ENCODE data around the gene KCNIP1.

The KCNIP1 gene

DNA sequence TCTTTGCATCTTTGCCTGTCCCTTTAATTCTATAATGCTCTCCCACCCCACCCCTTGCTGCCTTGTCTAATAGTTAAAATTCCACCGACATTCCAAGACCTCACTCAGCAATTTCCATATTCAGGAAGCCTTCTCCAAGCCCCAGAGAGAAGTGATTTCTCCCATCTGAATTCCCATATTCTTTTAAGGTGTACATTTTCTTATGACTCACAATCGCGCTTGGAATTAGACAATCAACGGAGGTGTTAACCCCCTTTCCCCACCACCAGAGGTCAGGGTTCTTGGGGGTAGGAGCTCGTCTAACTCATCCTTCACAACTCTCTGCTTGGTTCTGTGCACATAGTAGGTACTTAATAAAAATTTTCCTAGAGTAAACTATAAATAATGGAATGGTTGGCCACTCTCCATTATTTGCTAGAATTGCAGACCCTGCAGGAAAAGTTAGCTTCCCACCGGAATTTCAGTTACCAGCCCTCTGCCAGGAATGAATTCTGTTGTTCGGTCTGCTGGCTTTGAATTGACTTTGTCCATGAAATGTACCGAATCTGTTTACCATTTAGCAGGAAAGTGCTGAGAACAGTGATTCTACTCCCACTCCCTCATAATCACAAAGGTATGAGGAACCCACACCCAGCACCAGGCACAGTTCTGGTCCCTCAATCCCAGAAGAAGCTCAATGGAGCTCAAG is 5.0 kb downstream of the KCNIP1 start:
- no peak for DNase-seq (ENCODE audit: low read depth in 2 of 2)

DNA sequence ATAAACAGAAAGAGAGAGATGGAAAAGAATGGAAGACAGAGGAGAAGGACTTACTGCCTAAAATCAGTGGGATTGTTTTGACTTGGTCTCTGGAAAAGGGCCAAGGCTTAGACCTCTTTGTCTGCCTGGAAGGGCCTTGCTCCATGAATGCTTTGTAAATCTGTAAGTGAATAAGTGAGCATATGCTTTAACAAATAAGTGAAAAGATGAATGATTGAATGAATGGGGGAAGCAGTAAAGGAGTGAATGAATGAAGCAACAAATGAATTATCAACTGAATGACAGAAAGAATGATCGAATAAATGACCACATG is 5.5 kb downstream of the KCNIP1 start:
- DNase-seq (ENCODE audit: low read depth in 2 of 2) = no peak

DNA sequence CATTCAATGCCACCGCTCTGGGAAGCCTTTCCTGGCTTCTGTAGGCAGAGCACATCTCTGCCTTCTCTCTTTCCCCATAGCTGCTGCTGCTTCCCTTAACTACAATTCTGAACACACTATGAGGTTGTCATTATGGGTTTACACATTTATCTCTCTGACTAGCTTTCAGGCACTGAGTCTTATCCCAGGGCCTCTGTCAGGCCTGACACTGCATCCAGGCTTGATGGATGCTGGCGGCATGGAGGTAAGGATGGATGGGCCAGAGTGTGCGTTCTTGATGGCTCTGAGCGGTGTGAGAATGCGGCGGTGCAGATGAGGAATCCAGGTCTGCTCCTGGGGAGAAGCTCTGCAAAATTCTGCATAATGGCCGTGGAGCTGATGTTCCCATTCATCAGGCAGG is 6.3 kb downstream of the KCNIP1 start:
- no peak for DNase-seq (ENCODE audit: low read depth in 2 of 2)

DNA sequence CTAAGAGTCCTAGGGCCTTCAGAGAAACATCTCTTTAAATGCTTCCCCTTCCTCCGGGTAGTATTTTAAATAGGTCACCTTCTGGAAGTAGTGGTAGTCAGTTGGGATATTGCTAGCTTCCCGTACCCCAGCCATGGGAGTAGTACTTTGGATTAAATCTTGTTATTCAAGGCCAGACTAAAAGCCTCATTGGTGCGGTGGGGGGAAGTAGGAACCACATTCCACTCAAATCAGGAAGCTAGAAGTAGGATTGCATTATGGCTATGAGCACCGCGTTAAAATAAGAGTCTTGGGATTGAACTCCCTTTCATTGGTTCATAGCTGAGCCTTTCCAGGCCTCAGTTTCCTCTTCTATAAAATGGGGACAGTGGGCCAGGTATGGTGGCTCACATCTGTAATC is 6.7 kb downstream of the KCNIP1 start:
- DNase-seq (ENCODE audit: low read depth in 2 of 2) = no peak

DNA sequence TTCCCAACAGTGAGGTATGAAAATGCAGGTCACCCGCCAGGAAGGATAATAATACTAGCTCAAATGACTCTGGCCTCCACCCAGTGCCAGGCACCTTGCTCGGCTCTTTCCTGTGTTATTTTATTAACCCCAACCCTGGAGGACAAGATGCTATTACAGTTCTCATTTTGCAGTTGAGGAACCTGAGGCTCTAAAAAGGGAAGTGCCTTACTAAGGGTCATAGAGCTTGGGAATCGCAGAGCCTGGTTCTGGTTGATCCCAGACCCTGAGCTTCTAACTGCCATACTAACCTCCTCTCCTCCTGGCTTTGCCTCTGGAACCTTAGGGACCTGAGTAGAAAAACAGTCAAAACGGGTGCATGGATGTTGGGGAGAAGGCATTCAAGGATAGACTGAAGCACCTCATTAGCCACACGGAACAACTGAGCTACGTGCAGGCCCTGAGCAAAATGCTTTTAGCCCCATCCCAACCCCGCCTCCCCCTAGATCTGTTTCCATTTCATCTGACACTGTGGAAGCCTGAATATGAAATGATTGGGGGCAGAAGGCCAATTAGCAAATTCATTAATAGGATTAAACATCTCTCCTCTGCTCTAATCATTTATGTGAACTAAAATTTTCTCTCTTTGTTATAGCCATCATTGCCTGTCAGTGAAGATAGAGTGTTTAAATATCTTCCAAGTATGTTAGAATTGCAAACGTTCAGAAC is 7.9 kb downstream of the KCNIP1 start:
- DNase-seq (ENCODE audit: low read depth in 2 of 2) = no peak

DNA sequence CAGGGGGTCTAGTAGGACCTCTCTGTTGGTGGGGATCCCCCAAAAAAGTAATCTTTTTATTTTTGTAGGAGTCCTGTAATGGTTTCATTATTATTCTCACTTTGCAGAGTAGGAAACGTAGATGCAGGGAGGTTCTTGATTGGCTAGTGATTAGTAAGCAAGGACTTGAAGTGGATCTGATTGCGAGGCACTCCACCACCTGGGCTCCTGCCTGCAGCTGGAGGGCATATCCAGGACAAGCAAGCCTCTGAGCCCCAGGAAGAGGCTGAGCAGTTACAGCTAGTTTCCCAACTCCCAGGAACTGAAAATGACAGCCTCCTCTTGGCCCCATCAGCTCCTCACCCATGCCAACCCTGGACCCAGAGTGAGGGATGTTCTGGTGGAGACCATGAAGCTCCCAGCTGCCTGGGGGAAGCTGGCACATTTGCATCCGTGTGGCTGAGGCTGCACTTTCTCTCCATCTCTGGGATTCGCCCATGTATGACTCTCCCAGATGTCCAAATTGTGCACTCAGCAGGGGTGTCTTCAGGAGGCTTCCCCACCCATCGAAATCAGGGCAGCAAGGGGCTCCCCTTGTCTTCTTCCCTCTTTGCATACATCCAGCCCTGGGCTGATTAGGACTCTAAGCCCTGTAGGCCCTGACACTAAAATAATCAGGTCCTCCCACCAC is 10.2 kb downstream of the KCNIP1 start:
- no peak for DNase-seq (ENCODE audit: low read depth in 2 of 2)

DNA sequence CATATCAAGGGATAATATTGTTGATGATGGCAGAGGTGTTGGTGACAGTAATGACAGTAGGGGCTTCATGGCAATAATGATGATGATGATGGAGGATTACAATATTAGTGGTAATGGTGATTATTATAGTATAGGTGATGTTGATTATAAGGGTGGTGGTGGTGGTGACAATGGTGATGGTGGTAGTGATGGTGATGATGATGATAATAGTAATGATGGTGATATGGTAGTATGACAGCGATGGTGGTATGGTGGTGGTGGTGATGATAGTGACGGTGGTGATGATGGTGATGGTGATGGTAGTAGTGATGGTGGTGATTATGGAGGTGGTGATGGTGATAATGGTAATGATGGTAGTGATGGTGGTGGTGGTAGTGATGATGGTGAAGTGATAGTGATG is 13.6 kb downstream of the KCNIP1 start:
- no peak for DNase-seq (ENCODE audit: low read depth in 2 of 2)

DNA sequence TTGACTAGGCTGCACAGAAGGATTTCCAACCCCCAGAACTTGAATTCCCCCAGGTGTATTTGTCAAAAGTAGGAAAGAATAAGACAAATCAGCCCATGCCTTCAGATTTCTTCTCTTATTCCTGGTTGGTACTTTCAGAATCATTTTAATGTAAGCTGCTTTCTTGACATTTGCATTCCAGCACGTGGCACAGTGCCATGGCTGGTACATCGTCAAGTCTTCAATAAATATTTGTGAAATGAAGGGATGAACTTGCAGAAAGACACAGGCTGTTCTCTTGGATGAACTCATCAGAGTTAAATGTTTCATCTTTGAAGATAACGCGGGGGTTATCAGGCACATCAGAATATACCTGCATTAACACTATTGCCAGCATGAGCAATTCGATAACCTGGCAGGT is 14.5 kb downstream of the KCNIP1 start:
- no peak for DNase-seq (ENCODE audit: low read depth in 2 of 2)

DNA sequence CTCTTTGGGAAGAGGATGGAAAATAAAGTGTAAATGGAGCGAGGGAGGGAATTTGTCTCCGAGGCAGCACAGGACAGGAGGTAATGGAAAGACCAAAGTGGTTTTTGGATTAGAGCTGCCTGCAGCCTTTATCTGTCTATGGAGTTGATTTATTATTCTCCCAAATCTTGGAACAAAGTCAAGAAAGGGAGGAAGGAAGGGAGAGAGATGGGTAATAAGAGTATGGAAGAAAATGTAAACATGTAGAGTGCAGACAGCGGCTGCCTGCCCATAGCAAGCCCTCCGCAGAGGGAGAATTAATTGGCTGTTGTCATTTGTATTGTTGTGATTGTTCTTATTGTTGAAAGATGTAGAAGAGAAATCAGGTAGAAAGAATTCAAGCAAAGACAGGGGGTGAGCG is 15.7 kb downstream of the KCNIP1 start:
- no peak for DNase-seq (ENCODE audit: low read depth in 2 of 2)

DNA sequence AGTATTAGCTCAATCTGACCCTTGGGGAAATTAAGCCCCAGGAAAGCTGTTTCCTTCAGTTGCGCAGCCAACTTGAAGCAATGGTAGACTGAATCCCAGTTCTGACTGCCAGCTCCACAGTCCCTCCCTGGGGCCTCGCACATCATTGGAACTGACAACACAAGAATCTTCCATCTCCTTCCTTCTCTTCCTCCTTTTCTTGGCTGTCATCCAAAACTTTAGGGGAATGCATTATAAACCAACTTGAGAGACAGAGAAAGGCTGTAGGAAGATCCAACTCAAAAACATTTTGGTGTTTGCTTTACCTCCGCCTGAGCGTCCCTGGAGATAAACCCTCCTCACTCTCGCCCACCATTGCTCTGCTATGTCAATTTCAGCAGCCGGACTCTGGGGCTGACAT is 16.6 kb downstream of the KCNIP1 start:
- no peak for DNase-seq (ENCODE audit: low read depth in 2 of 2)

DNA sequence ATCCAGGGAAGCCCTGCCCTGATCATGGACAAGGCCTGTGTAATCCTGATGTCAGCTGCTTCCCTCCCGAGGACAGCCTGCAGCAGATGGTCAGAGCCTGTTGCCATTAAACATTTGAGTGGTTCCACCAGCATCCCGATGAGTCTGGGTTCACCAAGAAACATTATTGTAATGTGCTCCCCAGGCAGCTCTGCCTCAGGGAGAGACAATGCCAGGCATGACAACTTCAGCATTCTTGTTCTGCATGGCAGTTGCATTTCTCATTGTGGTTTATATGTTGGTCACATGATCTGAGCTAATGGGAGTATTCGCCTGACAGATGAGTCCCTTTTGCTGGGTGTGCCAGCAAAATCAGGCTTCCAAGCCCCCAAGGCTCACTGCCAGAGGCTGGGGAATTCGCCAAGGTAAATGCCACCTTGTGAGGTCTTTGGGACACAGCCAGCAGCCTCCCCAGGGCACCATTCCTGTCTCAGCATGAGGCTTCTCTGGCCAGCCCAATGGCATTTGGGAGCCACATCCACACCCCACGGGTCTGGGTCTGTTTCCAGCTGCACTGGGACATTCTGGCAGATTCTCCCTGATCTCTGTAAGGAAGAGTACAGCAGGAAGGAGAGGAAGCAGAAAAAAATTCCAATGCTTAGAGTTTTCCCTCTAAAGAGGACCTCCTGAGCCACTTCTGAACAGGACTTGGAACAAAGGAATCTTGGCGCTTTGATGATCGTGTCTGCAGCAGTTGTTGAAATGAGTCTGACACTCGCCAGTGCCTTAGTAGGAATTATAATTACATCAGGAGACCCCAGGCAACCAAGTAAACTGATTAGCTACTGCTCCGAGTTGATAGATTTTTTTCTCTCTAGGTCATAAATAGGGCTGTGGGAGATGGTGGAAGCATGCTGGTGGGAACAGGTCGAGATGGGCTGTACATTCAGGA is 18.7 kb downstream of the KCNIP1 start:
- DNase-seq (ENCODE audit: low read depth in 2 of 2) = no peak

DNA sequence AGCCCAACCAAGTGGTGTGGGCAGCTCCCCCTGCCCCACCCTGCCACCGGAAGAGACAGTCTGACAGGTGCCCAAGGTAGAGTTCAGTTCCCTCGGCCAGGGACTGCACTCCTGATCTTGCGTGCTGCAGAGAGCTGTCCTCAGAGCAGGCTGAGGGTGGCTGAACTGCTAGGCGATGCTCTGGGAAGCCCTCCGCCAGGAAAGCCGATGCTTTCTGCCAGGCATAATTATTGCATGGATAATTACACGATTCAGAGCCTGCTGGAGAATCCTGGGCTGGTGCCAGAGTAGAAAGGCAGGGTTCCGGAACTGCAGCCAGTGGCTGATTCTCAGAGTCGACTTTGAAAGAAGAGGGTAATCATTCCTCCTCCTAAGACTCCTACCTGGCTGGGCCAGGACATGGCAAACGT is 19.3 kb downstream of the KCNIP1 start:
- DNase-seq (ENCODE audit: low read depth in 2 of 2) = no peak

DNA sequence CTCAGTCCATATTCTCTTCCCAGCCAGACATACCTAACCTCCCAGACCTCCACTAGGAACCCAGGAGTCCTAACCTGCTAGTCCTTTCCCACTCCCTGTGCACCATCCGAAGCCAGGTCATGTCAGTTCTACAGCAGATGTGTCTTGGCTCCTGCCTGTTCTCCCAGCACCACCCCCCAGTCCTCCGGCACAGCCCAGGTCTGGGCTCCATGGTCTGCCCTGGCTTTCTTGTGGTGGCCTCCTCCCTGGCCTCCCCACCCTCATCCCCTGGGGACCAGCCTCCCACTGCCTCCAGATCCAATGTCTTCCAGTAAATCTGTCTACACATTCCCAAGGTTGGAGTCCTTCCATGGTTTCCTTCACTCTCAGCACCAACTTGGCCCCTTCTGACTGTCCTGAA is 20.0 kb downstream of the KCNIP1 start:
- DNase-seq (ENCODE audit: low read depth in 2 of 2) = no peak

DNA sequence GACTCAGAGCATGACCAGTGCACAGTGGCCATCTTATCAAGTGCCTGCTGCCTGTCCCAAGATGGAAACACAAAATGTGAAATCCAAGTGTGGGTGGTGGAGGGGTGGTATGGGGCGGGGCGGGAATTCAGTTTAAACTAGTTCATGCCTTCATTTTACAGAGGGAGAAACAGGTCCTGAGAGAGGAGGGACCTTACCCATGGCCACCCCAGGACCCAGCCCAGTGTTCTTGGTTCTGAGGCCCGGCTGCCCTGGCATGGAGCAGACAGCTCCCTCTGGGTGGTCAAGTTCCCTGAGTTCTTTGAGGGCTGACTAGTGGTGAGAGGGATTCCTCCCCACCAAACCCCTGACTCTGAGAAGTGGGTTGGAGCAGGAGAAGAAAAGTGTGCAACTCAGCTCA is 20.8 kb downstream of the KCNIP1 start:
- no peak for DNase-seq (ENCODE audit: low read depth in 2 of 2)

DNA sequence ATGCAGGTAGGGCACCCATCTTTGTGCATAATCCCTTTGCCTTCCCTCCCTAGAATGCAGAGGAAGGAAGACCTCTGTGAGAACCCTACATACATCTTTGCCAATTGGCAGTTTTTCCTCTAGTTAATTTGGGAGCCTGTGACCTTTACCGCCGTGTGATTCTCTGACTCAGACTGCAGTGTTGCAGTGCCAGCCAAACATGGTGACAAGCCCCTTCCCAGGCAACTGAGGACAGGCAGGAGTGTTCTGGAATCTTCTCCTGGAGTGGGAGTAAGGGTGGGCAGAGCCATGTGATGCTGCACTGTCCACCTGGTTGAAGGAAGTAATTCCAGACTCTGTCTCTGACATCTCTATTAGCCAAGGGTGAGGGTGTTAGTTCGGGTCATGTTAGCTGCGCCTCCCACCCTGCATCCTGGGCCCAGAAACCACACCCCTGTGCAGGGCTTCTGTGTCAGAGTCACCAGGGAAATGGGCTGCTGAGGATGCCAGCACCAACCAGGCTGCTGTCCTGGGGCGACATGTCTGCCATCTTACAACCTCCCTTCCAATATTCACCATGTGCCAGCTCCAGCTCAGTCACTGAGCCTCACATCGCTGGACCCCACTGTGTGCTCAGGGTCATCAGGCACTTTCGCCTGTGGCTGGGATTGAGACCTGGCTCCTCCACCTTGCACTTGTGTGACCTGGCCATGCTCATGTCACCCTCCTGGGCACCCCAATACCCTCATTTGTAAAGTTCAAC is 21.8 kb downstream of the KCNIP1 start:
- no peak for DNase-seq (ENCODE audit: low read depth in 2 of 2)

DNA sequence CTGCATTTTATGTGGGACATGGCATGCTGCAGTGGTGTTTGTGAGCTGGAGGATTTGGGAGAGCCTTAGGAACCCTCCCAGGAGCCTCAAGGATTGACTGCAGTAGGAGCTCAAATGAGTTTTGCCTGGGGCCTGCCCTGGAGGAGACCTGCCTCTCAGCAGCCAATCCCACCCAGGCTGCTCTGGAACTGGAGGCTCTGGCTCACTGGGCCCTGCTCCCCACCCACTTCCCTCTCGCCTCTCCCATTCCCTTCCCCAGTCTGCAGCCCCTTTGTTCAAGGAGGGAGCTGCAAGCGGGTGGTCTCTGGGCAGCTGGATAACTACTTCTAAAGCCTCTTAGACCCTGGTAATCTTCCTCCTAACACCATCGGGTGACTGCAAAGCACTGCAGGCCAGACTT is 24.2 kb downstream of the KCNIP1 start:
- DNase-seq (ENCODE audit: low read depth in 2 of 2) = no peak

DNA sequence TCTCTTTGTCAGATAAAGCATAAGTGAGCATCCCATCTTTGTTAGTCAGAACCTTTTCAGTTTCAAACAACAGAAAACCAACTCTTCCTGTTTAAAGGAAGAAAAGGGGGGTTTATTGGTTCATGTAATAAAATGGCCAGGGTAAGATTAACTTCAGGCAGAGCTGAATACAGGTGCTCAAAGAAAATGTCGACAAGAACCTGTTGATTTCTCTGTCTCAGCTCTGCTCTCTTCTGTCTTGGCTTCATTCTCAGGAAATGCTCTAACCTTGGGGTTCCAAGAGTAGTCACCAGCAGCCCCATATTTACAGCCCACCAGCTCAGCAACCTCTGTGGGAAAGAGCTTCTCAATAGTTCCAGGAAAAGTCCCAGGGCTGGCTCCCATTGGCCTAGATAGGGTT is 25.2 kb downstream of the KCNIP1 start:
- DNase-seq (ENCODE audit: low read depth in 2 of 2) = no peak

DNA sequence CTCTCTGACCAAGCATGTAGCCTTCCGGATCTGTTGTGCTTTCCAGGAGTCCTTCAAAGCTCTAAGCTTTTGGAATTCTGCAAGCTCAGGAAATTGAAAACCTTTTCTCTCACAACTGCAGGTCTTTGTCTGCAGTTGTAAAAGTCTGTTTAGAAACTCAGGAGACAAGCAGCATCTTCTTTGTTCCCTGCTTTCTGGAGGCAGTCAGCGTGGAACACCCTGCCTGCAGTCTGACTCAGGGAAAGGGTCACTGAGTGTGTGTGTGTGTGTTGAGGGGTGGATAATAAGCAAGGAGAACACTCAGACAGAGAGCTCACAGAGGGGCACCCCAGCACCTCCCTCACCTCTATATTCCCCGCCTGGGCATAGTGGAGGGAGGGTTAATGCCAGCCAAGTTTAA is 29.1 kb downstream of the KCNIP1 start:
- DNase-seq (ENCODE audit: low read depth in 2 of 2) = no peak

DNA sequence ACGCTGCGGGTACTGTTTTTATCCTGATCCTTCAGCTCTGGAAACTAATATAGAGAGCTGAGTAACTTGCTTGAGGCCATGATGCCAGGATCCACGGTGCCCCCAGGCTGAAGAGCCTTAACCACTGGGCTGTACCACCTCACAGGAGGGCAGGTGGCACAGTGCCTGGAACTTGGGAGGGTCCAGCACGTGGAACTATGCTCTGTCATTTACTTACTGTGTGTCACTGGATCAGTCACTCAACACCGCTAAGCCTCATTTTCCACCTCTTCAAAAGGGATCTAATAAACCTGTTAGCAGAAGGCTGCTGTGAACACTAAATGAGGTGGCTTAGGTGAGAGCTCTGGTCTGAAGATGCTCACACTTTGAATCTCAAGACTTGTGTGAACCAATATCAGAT is 29.6 kb downstream of the KCNIP1 start:
- no peak for DNase-seq (ENCODE audit: low read depth in 2 of 2)

DNA sequence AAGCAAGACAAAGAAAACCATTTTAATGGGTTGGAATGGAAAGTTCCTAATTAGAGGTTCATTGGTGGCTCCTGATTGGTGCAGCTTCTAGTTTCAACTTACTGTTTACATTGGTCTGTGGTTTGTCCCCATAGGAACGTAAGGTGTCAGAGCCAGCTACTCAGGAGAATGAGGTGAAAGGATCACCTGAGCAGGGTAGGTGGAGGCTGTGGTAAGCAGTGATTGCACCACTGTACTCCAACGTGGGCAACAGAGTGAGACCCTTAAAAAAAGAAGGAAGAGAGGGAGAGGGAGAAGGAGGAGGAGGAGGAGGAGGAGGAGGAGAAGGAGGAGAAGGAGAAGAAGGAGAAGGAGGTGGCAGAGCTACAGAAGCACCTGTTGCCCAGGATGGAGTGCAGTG is 30.4 kb downstream of the KCNIP1 start:
- no peak for DNase-seq (ENCODE audit: low read depth in 2 of 2)

DNA sequence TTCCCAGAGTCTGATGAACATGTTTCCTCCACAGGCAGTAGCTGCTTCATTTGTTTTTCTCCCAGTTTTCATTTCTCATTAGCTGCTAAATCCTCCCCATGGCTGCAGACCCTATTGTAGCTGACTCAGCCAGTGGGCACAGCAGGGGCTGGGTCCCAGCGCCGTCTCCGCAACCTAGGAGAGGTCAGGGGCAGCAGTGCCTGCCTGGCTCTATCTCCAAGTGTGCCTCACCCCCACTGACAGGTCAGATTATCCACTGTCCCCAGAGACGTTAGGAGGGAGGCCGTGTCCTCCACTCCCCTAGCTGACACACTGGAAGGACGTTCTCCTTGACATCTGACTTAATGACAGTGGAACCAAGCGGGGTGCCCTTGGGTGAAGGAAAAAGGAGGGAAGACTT is 31.1 kb downstream of the KCNIP1 start:
- DNase-seq (ENCODE audit: low read depth in 2 of 2) = no peak

DNA sequence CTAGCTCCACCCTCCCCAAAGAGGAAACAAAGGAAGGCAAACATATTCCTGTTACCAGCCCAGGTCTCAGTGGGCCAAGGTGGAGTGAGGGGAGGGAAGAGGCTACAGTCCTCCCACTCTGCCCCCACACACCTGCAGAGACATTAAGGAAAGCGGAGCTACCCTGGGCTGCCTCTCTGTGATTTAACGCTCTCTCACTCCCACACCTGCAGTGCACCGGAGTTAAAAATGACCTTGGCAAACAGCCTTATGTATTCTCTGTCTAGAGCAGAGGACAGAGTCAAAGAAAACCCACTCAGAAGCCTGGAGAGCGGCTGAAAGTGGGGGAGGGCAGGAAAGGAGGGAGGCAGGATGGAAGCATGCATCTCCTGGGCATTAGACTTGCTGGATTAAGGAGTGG is 32.7 kb downstream of the KCNIP1 start:
- no peak for DNase-seq (ENCODE audit: low read depth in 2 of 2)
